Activated CD8-positive, alpha-beta T cell treated with anti-CD3 and anti-CD28 coated beads for 36 hours (primary cell): Measurements from ENCODE around the gene TNNI3K. TPM values are rescaled to one million over a fixed set of nuclear protein-coding genes. Genes with fewer than 3 reads are reported as not detected.

Experiments
- ATAC-seq: fragments of 200-7000 bp; cut with Tn5 transposase; one replicate; pipeline ENCODE4 v1.10.0; 2021; ENCODE audit warnings: mild to moderate bottlenecking, moderate library complexity
- CTCF ChIA-PET: fragments of 350-600 bp; sonication (Branson Sonifier 250); formaldehyde crosslinking; loops from one replicate; lab custom pipeline; 2021; ENCODE audit warnings: antibody characterized with exemption; lab: Charles Lee
- POLR2A ChIA-PET: fragments of 350-600 bp; sonication (Branson Sonifier 250); formaldehyde crosslinking; loops from one replicate; lab custom pipeline; 2021; ENCODE audit warnings: antibody characterized with exemption; lab: Charles Lee
- DNase-seq: peaks from one replicate; pipeline ENCODE4 v3.0.0-alpha.2; 2020
- H3K27ac Mint-ChIP-seq: one replicate; pipeline ENCODE4 v1.8.0; 2021; ENCODE audit warnings: mild to moderate bottlenecking, mixed read lengths
- H3K27me3 Mint-ChIP-seq: one replicate; pipeline ENCODE4 v1.8.0; 2021; ENCODE audit warnings: mixed read lengths
- H3K36me3 Mint-ChIP-seq: one replicate; pipeline ENCODE4 v1.8.0; 2021; ENCODE audit warnings: low read depth, mixed read lengths
- H3K4me1 Mint-ChIP-seq: one replicate; pipeline ENCODE4 v1.8.0; 2021; ENCODE audit warnings: low read depth, mixed read lengths
- H3K4me3 Mint-ChIP-seq: one replicate; pipeline ENCODE4 v1.8.0; 2021; ENCODE audit warnings: mild to moderate bottlenecking, moderate library complexity, mixed read lengths
- H3K9me3 Mint-ChIP-seq: one replicate; pipeline ENCODE4 v1.8.0; 2021; ENCODE audit warnings: mixed read lengths
- CTCF ChIP-seq: fragments of 200-600 bp; IDR thresholded peaks from one replicate; pipeline ENCODE4 v1.8.0; 2022; ENCODE audit warnings: antibody characterized with exemption, mild to moderate bottlenecking
- intact Hi-C: fragments of 100-400 bp; cut with micrococcal nuclease; formaldehyde crosslinking; loops from one replicate; pipeline ENCODE4 v1.10.0; 2022
- total RNA-seq, 2 experiments: library from RNA; stranded (reverse); gene quantifications; one replicate each; pipeline ENCODE4 v1.2.3, GENCODE V29; 2021

TNNI3K gene
- total RNA-seq, 2 experiments from 2014 or later, result 0.52 TPM; not detected in 1

GRCh38 chr1:74464037-74464436 lies 228.8 kb downstream of the TNNI3K start:
- no peaks in the 10 kb centered on the region for H3K4me1 Mint-ChIP-seq

GRCh38 chr1:74465193-74465681 lies 230.1 kb downstream of the TNNI3K start:
- Mint-ChIP-seq H3K4me3 (no peak overlapping the region), H3K4me1 (no peaks in the 10 kb centered on the region), H3K27ac (no peak overlapping the region), H3K9me3 (no peaks in the 10 kb centered on the region), H3K36me3 (no peaks in the 10 kb centered on the region), H3K27me3 (no peaks in the 10 kb centered on the region)
- ChIA-PET CTCF (no interaction called here), POLR2A (no interaction called here)
- intact Hi-C loops, result no loop called here
- TF ChIP-seq CTCF, result no peak
- ATAC-seq (no peak), DNase-seq (no peak)

More at GRCh38 chr1:74464037-74464436, 228.8 kb downstream of the TNNI3K start:
- no peaks in the 10 kb centered on the region for H3K27me3 Mint-ChIP-seq
- ChIA-PET CTCF (no interaction called here), POLR2A (no interaction called here)
- no peaks in the 10 kb centered on the region for H3K36me3 Mint-ChIP-seq
- H3K4me3 Mint-ChIP-seq, result no peak overlapping the region
- no peaks in the 10 kb centered on the region for H3K9me3 Mint-ChIP-seq
- H3K27ac Mint-ChIP-seq, result no peak overlapping the region
- DNase-seq (no peak), ATAC-seq (no peak)
- no peak for TF ChIP-seq CTCF
- intact Hi-C loops, result no loop called here

GRCh38 chr1:74467786-74468377 lies 232.7 kb downstream of the TNNI3K start:
- TF ChIP-seq CTCF, result no peak
- Mint-ChIP-seq H3K27me3 (no peaks in the 10 kb centered on the region), H3K27ac (no peak overlapping the region), H3K9me3 (no peaks in the 10 kb centered on the region), H3K4me3 (no peak overlapping the region), H3K4me1 (no peaks in the 10 kb centered on the region), H3K36me3 (no peaks in the 10 kb centered on the region)
- ChIA-PET CTCF (no interaction called here), POLR2A (no interaction called here)
- ATAC-seq (no peak), DNase-seq (no peak)
- intact Hi-C loops, result no loop called here

GRCh38 chr1:74468982-74469603 lies 233.9 kb downstream of the TNNI3K start:
- POLR2A ChIA-PET, result no interaction called here
- CTCF ChIA-PET, result interaction anchor here (1.5 kb wide), 1 partner anchor 9 kb away, joined by 6 read pairs; no protein-coding TSS in a partner anchor
- Mint-ChIP-seq H3K4me3 (no peak overlapping the region), H3K27me3 (peaks cover 3% of the 10 kb centered on the region), H3K27ac (no peak overlapping the region), H3K9me3 (no peaks in the 10 kb centered on the region), H3K36me3 (no peaks in the 10 kb centered on the region), H3K4me1 (no peaks in the 10 kb centered on the region)
- TF ChIP-seq CTCF, result no peak
- intact Hi-C loops, result no loop called here
- no peak for ATAC-seq
- DNase-seq, result no peak

GRCh38 chr1:74470251-74470650 lies 235.1 kb downstream of the TNNI3K start:
- DNase-seq (no peak), ATAC-seq (no peak)
- POLR2A ChIA-PET, result no interaction called here
- Mint-ChIP-seq H3K27ac (no peak overlapping the region), H3K4me3 (no peak overlapping the region), H3K9me3 (no peaks in the 10 kb centered on the region), H3K36me3 (no peaks in the 10 kb centered on the region), H3K27me3 (peaks cover 3% of the 10 kb centered on the region), H3K4me1 (no peaks in the 10 kb centered on the region)
- no peak for TF ChIP-seq CTCF
- intact Hi-C loops, result no loop called here
- CTCF ChIA-PET, result interaction anchor here (1.5 kb wide), 1 partner anchor 11 kb away, joined by 3 read pairs; no protein-coding TSS in a partner anchor
